GM12878 (cell line): ENCODE measurements around the gene RETN. TPM values are rescaled to one million over a fixed set of nuclear protein-coding genes. Genes with fewer than 3 reads are reported as not detected.
A peak's percentile ranks its signal among the peaks of the same experiment; 100 is the strongest.

ENCODE experiments used
- ATAC-seq: fragments of 200-7000 bp; cut with Tn5 transposase; 3 replicates; pipeline ENCODE4 v1.9.1; 2020; ENCODE audit warnings: mild to moderate bottlenecking, moderate library complexity
- BruUV-seq: library from RNA; stranded (reverse); fragments of 400-500 nt; replicated peaks from 2 replicates; lab custom pipeline; 2021; lab: Mats Ljungman, UMichigan
- CTCF ChIA-PET: fragments of 300-600 bp; sonication (Branson Sonifier 250); formaldehyde crosslinking; extraction: SDS; loops from one replicate; lab custom pipeline; 2021; ENCODE audit warnings: inconsistent platforms; lab: Yijun Ruan, JAX
- POLR2A ChIA-PET: fragments of 350-600 bp; formaldehyde crosslinking; extraction: SDS; loops from one replicate; lab custom pipeline; 2021; ENCODE audit warnings: inconsistent platforms; lab: Charles Lee
- RAD21 ChIA-PET: fragments of 300-600 bp; sonication (Branson Sonifier 250); formaldehyde crosslinking; loops from one replicate; lab custom pipeline; 2023; ENCODE audit warnings: antibody characterized with exemption; ENCODE audit not compliant: unreplicated experiment; lab: Charles Lee
- SMC1A ChIA-PET: fragments of 300-600 bp; sonication (Branson Sonifier 250); formaldehyde crosslinking; loops from one replicate; lab custom pipeline; 2023; ENCODE audit not compliant: unreplicated experiment, uncharacterized antibody; lab: Charles Lee
- DNase-seq: peaks from one replicate; pipeline ENCODE4 v3.0.0-alpha.2; 2011; ENCODE audit warnings: low read depth, low spot score
- FAIRE-seq: peaks from 3 replicates; lab custom pipeline; 2011; peaks lifted over from hg19 to GRCh38; lab: Jason Lieb, UNC
- H2AFZ ChIP-seq: 2 replicates; pipeline ENCODE4 v1.6.0; 2011; ENCODE audit warnings: low read depth, low read length, control low read depth; ENCODE audit not compliant: control insufficient read depth
- H3K27ac ChIP-seq: 2 replicates; pipeline ENCODE4 v1.5.1; 2011; ENCODE audit warnings: control low read depth; ENCODE audit not compliant: control insufficient read depth, insufficient read depth
- H3K27me3 ChIP-seq, 2 experiments: replicated peaks in 1 of 2; 2 replicates each; pipeline versions ENCODE4 v1.6.0 to v1.6.1; 2011; ENCODE audit warnings: low read length in 1 of 2; ENCODE audit not compliant: control insufficient read depth in 2 of 2, insufficient read depth in 2 of 2
- H3K36me3 ChIP-seq, 2 experiments: 2 replicates each; pipeline ENCODE4 v1.5.1; 2011; ENCODE audit warnings: low read length in 1 of 2; ENCODE audit not compliant: control insufficient read depth in 2 of 2, insufficient read depth in 2 of 2
- H3K4me1 ChIP-seq: 2 replicates; pipeline ENCODE4 v1.6.1; 2011; ENCODE audit warnings: mild to moderate bottlenecking, low read length, moderate library complexity, mixed read lengths; ENCODE audit not compliant: control insufficient read depth, insufficient read depth
- H3K4me2 ChIP-seq: 2 replicates; pipeline ENCODE4 v1.6.0; 2011; ENCODE audit warnings: control low read depth; ENCODE audit not compliant: control insufficient read depth, insufficient read depth
- H3K4me3 ChIP-seq: fragments of 200-600 bp; sonication (generic); 2 replicates; pipeline ENCODE4 v1.5.1; 2016
- H3K79me2 ChIP-seq: 2 replicates; pipeline ENCODE4 v1.6.0; 2011; ENCODE audit warnings: low read length; ENCODE audit not compliant: control insufficient read depth, insufficient read depth
- H3K9ac ChIP-seq: 2 replicates; pipeline ENCODE4 v1.8.0; 2011; ENCODE audit warnings: low read length, control low read depth, mixed read lengths; ENCODE audit not compliant: control insufficient read depth, insufficient read depth
- H3K9me3 ChIP-seq: replicated peaks from 3 replicates; pipeline ENCODE4 v1.5.1; 2011; ENCODE audit warnings: mild to moderate bottlenecking, low read length; ENCODE audit not compliant: control insufficient read depth, insufficient read depth
- H4K20me1 ChIP-seq: 2 replicates; pipeline ENCODE4 v1.6.0; 2011; ENCODE audit not compliant: control insufficient read depth, insufficient read depth
- ATF2 ChIP-seq: IDR thresholded peaks from 2 replicates; pipeline ENCODE4 v1.6.1; 2012; ENCODE audit warnings: low read length, inconsistent platforms
- BCL11A ChIP-seq: IDR thresholded peaks from 2 replicates; pipeline ENCODE4 v1.6.1; 2011; ENCODE audit warnings: low read depth, low read length
- BMI1 ChIP-seq: fragments of 450-650 bp; IDR thresholded peaks from 2 replicates; pipeline ENCODE4 v1.6.1; 2016; ENCODE audit warnings: mild to moderate bottlenecking, moderate library complexity, borderline replicate concordance
- CBFB ChIP-seq: IDR thresholded peaks from 2 replicates; pipeline ENCODE4 v1.6.1; 2016; ENCODE audit warnings: antibody characterized with exemption, low read depth
- CBX5 ChIP-seq: sonication (generic); IDR thresholded peaks from 2 replicates; pipeline ENCODE4 v1.6.1; 2016; ENCODE audit warnings: low read depth, moderate library complexity, mild to moderate bottlenecking, inconsistent platforms
- CREB1 ChIP-seq: IDR thresholded peaks from 2 replicates; pipeline ENCODE4 v1.6.1; 2012; ENCODE audit warnings: low read depth, mild to moderate bottlenecking, inconsistent platforms
- DPF2 ChIP-seq: fragments of 450-650 bp; IDR thresholded peaks from 2 replicates; pipeline ENCODE4 v1.6.1; 2017; ENCODE audit warnings: mild to moderate bottlenecking
- ELK1 ChIP-seq: IDR thresholded peaks from 2 replicates; pipeline ENCODE4 v1.6.1; 2012; ENCODE audit warnings: low read depth, low read length, improper control_type of control experiment
- FOXM1 ChIP-seq: IDR thresholded peaks from 2 replicates; pipeline ENCODE4 v1.6.1; 2012; ENCODE audit warnings: low read depth, mild to moderate bottlenecking, inconsistent platforms, low read length, moderate library complexity
- GATAD2B ChIP-seq: fragments of 450-650 bp; conservative IDR thresholded peaks from 2 replicates; pipeline ENCODE4 v1.6.1; 2017; ENCODE audit warnings: low read depth, mild to moderate bottlenecking, moderate library complexity
- IKZF1 ChIP-seq: fragments of 450-650 bp; conservative IDR thresholded peaks from 2 replicates; pipeline ENCODE4 v1.6.1; 2017; ENCODE audit warnings: antibody characterized with exemption, mild to moderate bottlenecking
- IKZF2 ChIP-seq, 2 experiments: fragments of 450-650 bp; IDR thresholded peaks; 2 replicates each; pipeline ENCODE4 v1.6.1; 2017; ENCODE audit warnings: mild to moderate bottlenecking in 2 of 2, moderate library complexity in 2 of 2
- MEF2B ChIP-seq: fragments of 450-650 bp; IDR thresholded peaks from 2 replicates; pipeline ENCODE4 v1.6.1; 2018; ENCODE audit warnings: mild to moderate bottlenecking, moderate library complexity; ENCODE audit not compliant: partially characterized antibody, poor library complexity, severe bottlenecking
- MTA2 ChIP-seq: fragments of 450-650 bp; IDR thresholded peaks from 2 replicates; pipeline ENCODE4 v1.6.1; 2016; ENCODE audit warnings: low read depth, mild to moderate bottlenecking, moderate library complexity
- NFIC ChIP-seq: IDR thresholded peaks from 2 replicates; pipeline ENCODE4 v1.6.1; 2012; ENCODE audit warnings: low read depth, mild to moderate bottlenecking, inconsistent platforms, low read length, moderate library complexity
- NR2F1 ChIP-seq: fragments of 450-650 bp; conservative IDR thresholded peaks from 2 replicates; pipeline ENCODE4 v1.6.1; 2017; ENCODE audit warnings: mild to moderate bottlenecking
- PAX5 ChIP-seq: IDR thresholded peaks from 2 replicates; pipeline ENCODE4 v1.6.1; 2011; ENCODE audit warnings: low read depth, low read length, borderline replicate concordance
- POLR2A ChIP-seq: IDR thresholded peaks from 2 replicates; pipeline ENCODE4 v1.6.1; 2011; ENCODE audit warnings: low read depth, mild to moderate bottlenecking, low read length
- RELA ChIP-seq: fragments of 450-650 bp; IDR thresholded peaks from 2 replicates; pipeline ENCODE4 v1.8.0; 2014; ENCODE audit warnings: borderline replicate concordance; ENCODE audit not compliant: partially characterized antibody
- SMAD5 ChIP-seq: IDR thresholded peaks from 2 replicates; pipeline ENCODE4 v1.6.1; 2016; ENCODE audit warnings: antibody characterized with exemption, low read depth
- SREBF1 ChIP-seq: IDR thresholded peaks from 2 replicates; pipeline ENCODE4 v1.6.1; 2012; ENCODE audit warnings: mild to moderate bottlenecking, low read length
- TBL1XR1 ChIP-seq: IDR thresholded peaks from 2 replicates; pipeline ENCODE4 v1.6.1; 2012; ENCODE audit warnings: low read depth, low read length, improper control_type of control experiment
- TCF12 ChIP-seq: IDR thresholded peaks from 2 replicates; pipeline ENCODE4 v1.6.1; 2011; ENCODE audit warnings: low read depth, mild to moderate bottlenecking, low read length
- WGBS: methylation state at CpG from one replicate; pipeline ENCODE4 v1.1.6; 2016; ENCODE audit warnings: low lambda C conversion rate; ENCODE audit not compliant: insufficient replicate concordance, insufficient coverage; ENCODE audit errors: missing lambda C conversion rate; 5-methylcytosine and 5-hydroxymethylcytosine counted together
- in situ Hi-C: fragments of 300-500 bp; cut with MboI; formaldehyde crosslinking; loops from 9 replicates; pipeline ENCODE4 v1.14.3; 2018; ENCODE audit warnings: mixed read lengths
- intact Hi-C: fragments of 100-400 bp; cut with micrococcal nuclease; formaldehyde crosslinking; loops from one replicate; pipeline ENCODE4 v1.14.2; 2022; ENCODE audit not compliant: unreplicated experiment
- polyA plus RNA-seq, 11 experiments: library from polyadenylated mRNA; depleted of rRNA in 4 of 11; unstranded in 6 of 11; stranded (reverse) in 5 of 11; fragments of >200 nt; fragmentation: Nextera tagmentation in 4 of 11; fragmentation: Illumina TruSeq in 1 of 11; extraction: Ambion mirVana in 4 of 11; extraction: Trizol in 1 of 11; gene quantifications; 1 replicate in 1 of 11; 2 replicates in 10 of 11; pipeline versions ENCODE4 v1.2.1 to v1.2.3, GENCODE V29; 2011 to 2016; ENCODE audit warnings: inconsistent platforms in 2 of 11, missing spikeins in 2 of 11, low read depth in 1 of 11
- total RNA-seq, 4 experiments: library from RNA; depleted of rRNA in 3 of 4; stranded (reverse); fragments of >200 nt in 3 of 4; fragmentation: Illumina TruSeq in 1 of 4; extraction: Trizol in 1 of 4; gene quantifications; 2 replicates each; pipeline versions ENCODE4 v1.2.1 to v1.2.3, GENCODE V29; 2013 to 2021
- TF ChIP-seq, protein P1 (sequence below): fragments of 450-650 bp; IDR thresholded peaks from 2 replicates; pipeline ENCODE4 v1.6.1; 2016; ENCODE audit warnings: mild to moderate bottlenecking

RETN gene
- total and polyA plus RNA-seq, 10 of the 15 experiments (the other 5 are each of a cell fraction or from before 2014, with no cell fraction given): 0.26 TPM; not detected in 9

DNA sequence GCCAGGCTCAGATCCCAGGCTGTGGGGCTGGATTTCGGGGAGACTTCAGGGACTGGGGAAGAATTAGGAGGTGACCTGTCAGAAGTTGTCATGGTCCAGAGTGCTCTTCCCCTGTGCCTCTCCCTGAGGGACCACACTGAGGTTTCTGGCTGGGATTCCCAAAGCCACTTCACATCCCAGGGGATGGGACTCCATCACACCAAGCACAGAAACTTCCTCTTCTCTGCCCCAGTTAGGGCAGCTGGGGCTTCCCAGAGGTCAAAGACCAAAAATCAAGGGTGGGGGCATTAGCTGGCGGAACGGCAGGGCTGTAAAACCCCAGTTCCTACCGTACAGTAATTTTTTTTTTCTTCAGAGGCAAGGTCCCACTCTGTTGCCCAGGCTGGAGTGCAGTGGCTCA is 25.6 kb downstream of the RETN start:
- no peak for FAIRE-seq
- Histone ChIP-seq H3K27ac (peak overlapping the region; percentile 70), H3K27me3 (no peaks in the 10 kb centered on the region), H3K9me3 (peaks cover 5% of the 10 kb centered on the region; the same call in 1 of the 3 replicates), H3K36me3 (peaks cover 20 to 24% of the 10 kb centered on the region in 2 experiments; a peak in 3 of 4 replicates), H3K4me3 (peak overlapping the region; percentile 61), H4K20me1 (no peaks in the 10 kb centered on the region; the same call in 1 of the 2 replicates), H3K9ac (peak overlapping the region; percentile 32), H3K79me2 (peaks cover 84% of the 10 kb centered on the region), H3K4me1 (peaks cover 36% of the 10 kb centered on the region), H3K4me2 (peak overlapping the region; percentile 90), H2AFZ (no peak overlapping the region)
- intact Hi-C loops (loop anchor here (5.0 kb wide), 1 partner anchor 58 kb away; no protein-coding TSS in a partner anchor), in situ Hi-C loops (no loop called here)
- no peak for DNase-seq
- WGBS: 0% methylated on average over 3 of the region's 4 CpGs
- peak; percentile 45 for ATAC-seq
- CTCF ChIA-PET: no interaction called here
- BruUV-seq: no TSS peak
- POLR2A ChIA-PET: interaction anchor here (0.7 to 1.6 kb wide), 4 partner anchors 9 to 16 kb away, joined by 3 to 7 read pairs (median 3); no protein-coding TSS in a partner anchor
- SMC1A ChIA-PET: interaction anchor here (0.5 to 1.3 kb wide), 2 partner anchors 10 to 137 kb away, joined by 3 read pairs; no protein-coding TSS in a partner anchor
- RAD21 ChIA-PET: interaction anchor here (0.6 to 1.8 kb wide), 2 partner anchors 11 to 124 kb away, joined by 3 to 6 read pairs; no protein-coding TSS in a partner anchor
- peak; percentile 77 for TF ChIP-seq DPF2
- TF ChIP-seq CBFB: 0 out of 2 replicates have a peak, but pooled peaks have one; percentile 40
- peak; percentile 53; the same call in 1 of the 2 replicates for TF ChIP-seq NFIC
- 0 out of 2 replicates have a peak, but pooled peaks have one; percentile 13 for TF ChIP-seq CBX5
- TF ChIP-seq IKZF2 (IDR thresholded peaks at IDR 0.05): peak; percentile 94 to 96
- peak; percentile 13 for TF ChIP-seq RELA
- 0 out of 2 replicates have a peak, but pooled peaks have one; percentile 26 for TF ChIP-seq POLR2A
- TF ChIP-seq IKZF1: peak; percentile 99
- no peak for TF ChIP-seq TCF12
- no peak for TF ChIP-seq SREBF1
- TF ChIP-seq TBL1XR1: peak; percentile 73; the same call in 1 of the 2 replicates
- peak; percentile 99 for TF ChIP-seq NR2F1
- TF ChIP-seq MEF2B: peak; percentile 95
- TF ChIP-seq PAX5: peak; percentile 67; the same call in 1 of the 2 replicates
- TF ChIP-seq BCL11A: 0 out of 2 replicates have a peak, but pooled peaks have one; percentile 36
- peak; percentile 46; the same call in 1 of the 2 replicates for TF ChIP-seq ATF2
- peak; percentile 79 for TF ChIP-seq GATAD2B
- peak; percentile 56; the same call in 1 of the 2 replicates for TF ChIP-seq BMI1
- TF ChIP-seq, protein P1, sequence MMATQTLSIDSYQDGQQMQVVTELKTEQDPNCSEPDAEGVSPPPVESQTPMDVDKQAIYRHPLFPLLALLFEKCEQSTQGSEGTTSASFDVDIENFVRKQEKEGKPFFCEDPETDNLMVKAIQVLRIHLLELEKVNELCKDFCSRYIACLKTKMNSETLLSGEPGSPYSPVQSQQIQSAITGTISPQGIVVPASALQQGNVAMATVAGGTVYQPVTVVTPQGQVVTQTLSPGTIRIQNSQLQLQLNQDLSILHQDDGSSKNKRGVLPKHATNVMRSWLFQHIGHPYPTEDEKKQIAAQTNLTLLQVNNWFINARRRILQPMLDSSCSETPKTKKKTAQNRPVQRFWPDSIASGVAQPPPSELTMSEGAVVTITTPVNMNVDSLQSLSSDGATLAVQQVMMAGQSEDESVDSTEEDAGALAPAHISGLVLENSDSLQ: no peak
- TF ChIP-seq MTA2: peak; percentile 71
- no peak for TF ChIP-seq SMAD5
- TF ChIP-seq CREB1: 0 out of 2 replicates have a peak, but pooled peaks have one; percentile 48
- TF ChIP-seq FOXM1: no peak; the same call in 1 of the 2 replicates
- no peak for TF ChIP-seq ELK1
